ENCODE data around the gene SESN3.

SESN3 gene

DNA sequence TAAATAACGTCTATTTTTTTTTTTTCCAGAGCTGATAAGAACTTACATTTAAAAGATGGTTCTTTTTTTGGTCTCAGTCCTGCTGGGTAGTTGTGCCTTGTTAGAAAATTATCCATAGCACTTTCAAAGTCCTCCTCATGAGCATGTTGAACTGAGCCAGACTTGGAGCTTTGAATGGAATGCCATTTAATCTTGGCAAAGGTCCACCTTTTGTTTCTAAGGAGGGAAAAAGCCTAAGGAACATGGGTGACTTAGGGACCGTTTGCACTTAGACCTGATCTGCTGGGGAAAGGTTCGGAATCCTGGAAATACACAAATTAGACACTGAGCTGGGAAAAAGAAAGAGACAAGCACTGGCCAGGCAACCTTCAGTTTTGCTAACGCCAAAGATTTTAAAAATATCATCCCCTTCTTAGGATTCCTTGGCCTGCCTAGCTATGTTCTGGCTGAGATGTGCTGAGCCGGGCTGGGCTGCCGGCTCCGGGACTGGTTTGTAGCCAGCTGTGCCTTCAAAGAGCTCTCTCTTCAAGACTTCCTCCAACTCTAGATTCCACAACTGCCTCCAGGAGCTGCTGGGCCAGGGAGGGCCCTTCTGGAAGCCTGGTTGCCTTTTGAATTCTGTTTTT, 74.0 kb downstream of the SESN3 start:
- no peak for FAIRE-seq
- DNase-seq (ENCODE audit: insufficient read length) = no peak
- no peak for TF ChIP-seq TAF1 (IDR thresholded peaks at IDR 0.05; ENCODE audit: borderline replicate concordance, low read depth, low read length)
- no peak for TF ChIP-seq POLR2A (IDR thresholded peaks at IDR 0.05; ENCODE audit: low read depth, low read length)
- TF ChIP-seq POLR2AphosphoS5 (IDR thresholded peaks at IDR 0.05; ENCODE audit: low read depth, low read length) = no peak

DNA sequence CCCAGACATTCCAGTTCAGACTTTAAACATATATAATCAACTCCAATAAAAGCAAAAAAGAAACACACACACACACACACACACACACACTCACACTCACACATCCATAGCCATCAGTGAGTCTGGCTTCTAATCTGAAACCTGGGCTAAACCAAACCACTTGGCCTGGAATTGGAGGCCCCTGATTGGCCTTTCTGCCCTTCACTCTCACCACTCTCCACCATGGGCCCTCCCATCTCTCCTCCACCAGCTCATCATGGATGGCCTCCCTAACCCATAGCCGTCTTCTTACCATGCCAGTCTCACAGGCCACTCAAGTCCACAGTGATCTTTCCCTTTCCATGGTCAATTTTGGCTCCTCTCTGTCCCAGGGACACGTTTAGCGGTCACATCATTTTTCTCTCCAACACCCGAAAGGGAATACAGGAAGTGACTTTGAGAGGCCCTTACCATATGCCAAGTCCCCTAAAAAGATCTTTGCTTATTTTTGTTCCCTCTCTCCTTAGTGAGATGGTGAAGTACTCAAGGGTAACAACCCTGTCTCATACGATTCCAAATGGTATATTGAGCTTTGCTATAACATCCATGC, 74.8 kb downstream of the SESN3 start:
- no peak for DNase-seq (ENCODE audit: insufficient read length)
- TF ChIP-seq TAF1 (IDR thresholded peaks at IDR 0.05; ENCODE audit: borderline replicate concordance, low read depth, low read length) (no peak), POLR2AphosphoS5 (IDR thresholded peaks at IDR 0.05; ENCODE audit: low read depth, low read length) (no peak), POLR2A (IDR thresholded peaks at IDR 0.05; ENCODE audit: low read depth, low read length) (no peak)
- no peak for FAIRE-seq

DNA sequence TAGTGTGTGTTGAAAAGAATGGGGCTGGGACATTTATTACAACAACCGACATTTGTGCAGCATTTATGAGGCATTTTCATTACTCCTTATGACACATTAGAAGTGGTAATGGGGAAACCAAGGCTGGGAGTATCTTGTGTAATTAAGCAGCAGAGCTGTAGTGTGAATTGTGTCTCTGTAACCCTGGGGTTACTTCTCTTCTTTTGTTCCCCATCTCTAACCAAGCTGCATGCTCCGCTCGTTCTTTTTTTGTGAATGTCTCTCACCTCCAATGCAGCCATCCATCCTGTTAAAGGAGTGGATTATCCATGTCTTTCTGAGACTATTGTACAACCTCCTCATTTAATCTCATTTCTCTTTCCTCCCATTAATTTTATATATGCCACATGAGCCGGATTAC, 75.6 kb downstream of the SESN3 start:
- FAIRE-seq (no peak), DNase-seq (ENCODE audit: insufficient read length) (no peak)
- TF ChIP-seq TAF1 (IDR thresholded peaks at IDR 0.05; ENCODE audit: borderline replicate concordance, low read depth, low read length) (no peak), POLR2AphosphoS5 (IDR thresholded peaks at IDR 0.05; ENCODE audit: low read depth, low read length) (no peak), POLR2A (IDR thresholded peaks at IDR 0.05; ENCODE audit: low read depth, low read length) (no peak)

DNA sequence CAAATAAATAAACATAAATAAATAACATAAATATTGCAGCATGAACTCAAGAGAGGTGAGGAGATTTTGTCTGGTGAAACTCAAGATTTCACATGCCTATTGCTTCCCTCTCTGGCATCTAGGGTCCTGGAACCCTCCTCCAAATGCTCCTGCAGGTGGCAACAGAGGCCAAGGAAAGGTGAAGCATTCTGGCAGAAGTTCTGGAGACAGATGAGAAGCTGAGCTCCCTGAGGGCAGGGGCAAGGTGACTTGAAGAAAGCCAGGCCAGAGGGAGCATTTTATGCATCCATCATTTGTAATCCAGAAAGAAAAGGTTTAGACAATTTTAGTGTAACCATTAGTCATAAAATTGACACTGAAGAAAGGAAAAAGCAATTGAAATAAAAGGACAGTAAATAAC, 76.5 kb downstream of the SESN3 start:
- TF ChIP-seq TAF1 (IDR thresholded peaks at IDR 0.05; ENCODE audit: borderline replicate concordance, low read depth, low read length) (no peak), POLR2A (IDR thresholded peaks at IDR 0.05; ENCODE audit: low read depth, low read length) (no peak), POLR2AphosphoS5 (IDR thresholded peaks at IDR 0.05; ENCODE audit: low read depth, low read length) (no peak)
- FAIRE-seq (peak; percentile 90), DNase-seq (ENCODE audit: insufficient read length) (no peak)

DNA sequence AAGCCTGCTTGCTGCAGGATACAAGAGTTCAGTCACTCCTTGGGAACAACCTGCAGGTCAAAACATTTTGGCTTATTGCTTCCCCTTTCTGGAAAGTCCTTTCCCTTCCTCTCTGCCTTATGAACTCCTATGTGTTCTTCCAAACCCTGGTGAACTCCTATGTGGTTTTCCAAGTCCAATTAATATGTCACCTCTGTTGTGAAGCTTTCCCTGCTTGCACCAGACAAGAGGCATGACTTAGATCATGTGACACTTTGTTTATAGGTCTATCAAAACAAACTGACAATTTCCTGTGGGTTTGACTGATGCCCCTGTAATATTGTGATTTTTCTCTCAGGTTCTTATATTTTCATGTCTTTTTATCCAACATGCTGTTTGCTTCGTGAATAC, 77.2 kb downstream of the SESN3 start:
- TF ChIP-seq POLR2AphosphoS5 (IDR thresholded peaks at IDR 0.05; ENCODE audit: low read depth, low read length) (no peak), POLR2A (IDR thresholded peaks at IDR 0.05; ENCODE audit: low read depth, low read length) (no peak), TAF1 (IDR thresholded peaks at IDR 0.05; ENCODE audit: borderline replicate concordance, low read depth, low read length) (no peak)
- FAIRE-seq (no peak), DNase-seq (ENCODE audit: insufficient read length) (no peak)

DNA sequence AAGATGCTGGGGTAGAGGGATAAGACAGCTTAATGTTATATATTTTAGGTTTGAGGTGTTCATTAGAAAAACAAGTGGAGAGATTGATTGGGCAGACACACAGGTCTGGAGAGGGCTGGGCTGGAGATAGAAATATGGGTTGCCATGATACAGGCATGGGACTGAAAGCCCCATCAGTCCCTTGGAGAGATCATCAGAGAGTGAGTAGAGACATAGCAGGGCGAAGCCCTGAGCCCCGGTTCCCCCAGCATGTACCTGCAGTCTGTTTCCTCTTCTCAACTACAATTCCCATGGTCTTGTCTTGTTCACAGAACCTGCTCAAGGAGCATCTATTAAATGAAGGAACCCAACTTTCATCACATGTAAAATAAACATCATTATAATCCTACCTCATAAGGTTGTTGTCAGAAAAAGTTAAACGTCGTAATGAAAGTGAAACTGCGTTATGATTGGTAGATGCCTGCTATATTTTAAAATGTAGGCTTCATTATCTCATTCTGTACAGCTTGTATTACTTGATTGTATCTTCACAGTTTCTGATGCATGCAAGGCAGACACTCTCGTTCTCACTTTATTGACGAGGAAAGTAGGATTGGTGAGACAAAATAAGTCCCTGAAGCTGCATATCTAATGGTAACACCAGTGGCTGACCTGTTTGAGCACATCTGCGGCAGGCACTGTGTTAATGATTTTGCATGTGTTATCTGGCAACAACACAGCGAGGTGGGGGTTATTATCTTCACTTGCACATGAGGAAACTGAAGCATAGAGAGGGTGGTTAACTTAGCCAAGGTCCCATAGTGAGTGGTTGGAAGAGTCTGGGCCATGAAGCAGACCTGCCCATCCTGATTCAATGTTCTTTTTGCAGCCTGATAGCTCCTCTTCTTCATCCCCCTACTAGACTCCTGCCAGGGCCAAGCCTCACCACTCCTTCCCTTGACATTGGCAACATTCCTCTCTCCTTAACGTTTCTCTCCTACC, 77.8 kb downstream of the SESN3 start:
- DNase-seq (ENCODE audit: insufficient read length) (no peak), FAIRE-seq (peak; percentile 96)
- TF ChIP-seq POLR2A (IDR thresholded peaks at IDR 0.05; ENCODE audit: low read depth, low read length) (no peak), POLR2AphosphoS5 (IDR thresholded peaks at IDR 0.05; ENCODE audit: low read depth, low read length) (no peak), TAF1 (IDR thresholded peaks at IDR 0.05; ENCODE audit: borderline replicate concordance, low read depth, low read length) (no peak)

DNA sequence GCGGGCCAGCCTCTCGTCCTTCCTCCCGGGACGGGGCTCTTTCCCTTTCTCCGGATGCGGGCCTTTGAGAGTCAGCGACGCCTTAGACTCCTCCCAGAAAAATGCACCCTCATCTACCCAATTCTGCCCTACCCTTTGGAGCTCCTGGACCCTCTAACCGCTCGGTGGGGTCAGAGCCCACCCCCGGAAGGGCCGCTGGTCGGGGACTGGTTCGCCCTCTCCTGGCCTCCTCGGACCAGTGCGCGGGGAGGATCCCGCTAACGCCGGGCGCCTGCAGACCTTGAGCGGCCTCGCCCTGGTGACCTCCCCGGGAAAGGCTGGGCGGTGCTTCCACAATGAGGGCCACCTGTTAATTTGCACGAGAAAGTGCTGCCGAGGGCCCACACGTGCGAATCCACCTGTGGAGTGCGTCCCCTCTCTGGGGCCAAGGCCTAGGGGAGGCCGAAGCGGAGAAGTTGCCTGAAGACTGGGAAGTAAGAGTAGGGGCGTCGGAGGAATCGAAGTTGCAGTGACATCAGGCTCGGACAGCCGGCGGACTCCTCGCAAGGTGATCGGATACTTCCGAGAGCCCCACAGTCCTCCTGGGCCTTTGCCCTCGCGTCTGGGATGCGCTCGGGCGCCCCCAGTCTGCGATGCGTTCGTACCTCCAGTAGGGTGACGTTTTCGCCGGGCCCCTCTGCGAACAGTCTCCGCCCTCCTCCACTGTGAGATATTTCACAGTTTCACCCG, 79.9 kb downstream of the SESN3 start:
- FAIRE-seq (peak; percentile 99), DNase-seq (ENCODE audit: insufficient read length) (peak; percentile 83)
- TF ChIP-seq POLR2AphosphoS5 (IDR thresholded peaks at IDR 0.05; ENCODE audit: low read depth, low read length) (no peak; the same call in 1 of the 2 replicates), POLR2A (IDR thresholded peaks at IDR 0.05; ENCODE audit: low read depth, low read length) (peak; percentile 71)

DNA sequence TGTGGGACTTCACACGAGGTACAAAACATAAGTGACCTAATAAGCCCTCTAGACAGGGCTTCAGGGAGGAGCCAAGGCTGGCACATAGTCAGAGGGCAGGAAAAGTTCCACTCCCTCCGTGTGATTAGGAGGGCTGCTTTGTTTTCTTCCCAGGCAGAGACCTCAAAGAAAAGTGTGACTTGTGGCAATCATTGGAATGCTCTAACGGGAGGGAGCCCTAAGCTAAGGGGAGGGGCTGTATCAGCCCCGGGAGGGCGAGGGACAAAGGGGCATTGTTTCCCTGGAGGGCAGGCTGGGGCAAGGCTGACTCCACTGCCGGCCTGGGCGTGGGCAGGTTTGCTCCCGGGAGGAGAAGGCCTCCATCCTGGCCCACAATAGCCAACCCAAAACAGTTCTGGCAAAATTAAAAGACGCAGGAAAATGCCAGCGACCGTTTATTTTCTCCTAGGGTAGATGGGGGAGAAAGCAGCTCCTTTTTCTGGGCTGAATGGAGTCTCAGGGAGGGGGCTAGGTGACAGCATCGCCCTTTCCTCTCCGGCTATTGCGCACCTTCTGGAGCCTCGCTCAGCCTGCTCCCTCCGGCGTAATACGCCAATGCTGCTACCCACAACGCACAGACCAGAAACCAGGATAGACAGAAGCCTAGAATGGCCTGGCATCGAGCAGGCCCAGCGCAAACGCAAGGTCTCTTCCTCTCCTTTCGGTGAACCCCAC, 81.2 kb downstream of the SESN3 start:
- FAIRE-seq = no peak

DNA sequence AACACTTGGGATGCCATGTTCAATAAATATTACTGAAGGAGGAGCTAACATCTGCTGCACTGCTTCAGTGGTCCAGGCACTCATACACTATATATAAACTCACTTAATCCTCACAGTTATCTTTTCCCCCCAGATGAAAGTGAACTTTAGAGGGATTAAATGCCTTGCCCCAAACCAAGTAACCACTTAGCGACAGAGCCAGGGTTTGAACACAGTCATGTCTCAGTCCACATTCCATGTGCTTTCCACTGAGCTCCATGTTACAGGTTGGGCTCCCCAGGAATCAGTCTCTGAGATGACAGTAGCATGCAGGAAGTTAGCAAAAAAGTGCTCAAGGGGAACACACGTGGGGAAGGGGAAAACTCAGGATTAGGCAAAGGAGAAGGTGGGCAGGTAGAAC, 82.1 kb downstream of the SESN3 start:
- FAIRE-seq (no peak), DNase-seq (ENCODE audit: insufficient read length) (no peak)

More for the DNA sequence above, 81.2 kb downstream of the SESN3 start:
- no peak for TF ChIP-seq POLR2A (IDR thresholded peaks at IDR 0.05; ENCODE audit: low read depth, low read length)
- no peak for TF ChIP-seq POLR2AphosphoS5 (IDR thresholded peaks at IDR 0.05; ENCODE audit: low read depth, low read length)
- TF ChIP-seq TAF1 (IDR thresholded peaks at IDR 0.05; ENCODE audit: borderline replicate concordance, low read depth, low read length) = no peak
- no peak for DNase-seq (ENCODE audit: insufficient read length)

DNA sequence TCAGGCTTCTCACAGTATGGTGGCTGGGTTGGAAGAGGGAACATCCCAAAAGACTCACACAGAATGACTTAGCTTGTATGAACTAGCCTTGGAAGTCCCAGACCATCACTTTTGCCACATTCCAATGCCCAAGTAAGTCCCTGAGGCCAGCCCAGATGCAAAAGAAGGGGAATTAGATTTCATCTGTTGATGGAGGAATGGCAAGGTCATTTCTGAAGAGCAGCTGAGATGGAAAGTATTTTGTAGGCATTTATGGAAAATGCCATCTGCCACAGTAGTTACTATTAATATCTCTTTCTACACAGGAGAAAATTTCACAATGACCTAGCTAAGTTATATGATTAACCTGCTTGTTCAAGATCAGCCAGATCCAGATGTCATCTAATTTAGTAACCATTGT, 82.6 kb downstream of the SESN3 start:
- DNase-seq (ENCODE audit: insufficient read length) = no peak
- FAIRE-seq = no peak
- TF ChIP-seq POLR2A (IDR thresholded peaks at IDR 0.05; ENCODE audit: low read depth, low read length) = no peak
- no peak for TF ChIP-seq POLR2AphosphoS5 (IDR thresholded peaks at IDR 0.05; ENCODE audit: low read depth, low read length)
- TF ChIP-seq TAF1 (IDR thresholded peaks at IDR 0.05; ENCODE audit: borderline replicate concordance, low read depth, low read length) = no peak

More for the DNA sequence above, 82.1 kb downstream of the SESN3 start:
- no peak for TF ChIP-seq POLR2AphosphoS5 (IDR thresholded peaks at IDR 0.05; ENCODE audit: low read depth, low read length)
- TF ChIP-seq POLR2A (IDR thresholded peaks at IDR 0.05; ENCODE audit: low read depth, low read length) = no peak

Measured in GM12892 (cell line).